C4-2B (cell line): ENCODE data around the gene FAM149A.

ENCODE experiments used
- CTCF ChIP-seq: fragments of 450-650 bp; conservative IDR thresholded peaks from 2 replicates; pipeline ENCODE4 v1.5.1; 2017; ENCODE audit warnings: mild to moderate bottlenecking
- ZFX ChIP-seq: fragments of 450-650 bp; IDR thresholded peaks from 2 replicates; pipeline ENCODE4 v1.6.1; 2017

- no peak for TF ChIP-seq CTCF
- no peak for TF ChIP-seq ZFX
These were observed 64.2 kb downstream of the FAM149A start for GRCh38 chr4:186168750-186169149.
